ENCODE measurements around the gene FXYD4. TPM values are rescaled to one million over a fixed set of nuclear protein-coding genes. Genes with fewer than 3 reads are reported as not detected.

Gene FXYD4
- total and polyA plus RNA-seq, 2 of the 8 experiments (the other 6 are each of a cell fraction or from before 2014, with no cell fraction given) = not detected

GRCh38 chr10:43376828-43377423, 5.5 kb downstream of the FXYD4 start (continued):
- TF ChIP-seq CHD7 (IDR thresholded peaks at IDR 0.05; ENCODE audit: insufficient replicate concordance, low read length) (no peak), CREB1 (IDR thresholded peaks at IDR 0.05) (no peak), GTF2F1 (IDR thresholded peaks at IDR 0.05; ENCODE audit: borderline replicate concordance, low read depth, low read length) (no peak), BACH1 (IDR thresholded peaks at IDR 0.05; ENCODE audit: low read length) (no peak), CTCF (IDR thresholded peaks at IDR 0.05; ENCODE audit: control extremely low read depth in 1 of 3, insufficient read depth in 1 of 3, low read depth in 1 of 3, low read length in 3 of 3) (no peak), ATF2 (IDR thresholded peaks at IDR 0.05; ENCODE audit: low read length) (no peak), CBX5 (IDR thresholded peaks at IDR 0.05; ENCODE audit: low read depth, low read length) (no peak)

Measured in H1 (cell line).